ENCODE measurements around the gene LRFN2.

- TF ChIP-seq CTCF (IDR thresholded peaks at IDR 0.05; ENCODE audit: low read depth, low read length, poor library complexity, severe bottlenecking), result no peak
- TF ChIP-seq EZH2phosphoT487 (IDR thresholded peaks at IDR 0.05; ENCODE audit: borderline replicate concordance, low read length), result no peak
Observed at GRCh38 chr6:40520084-40520483, 67.1 kb downstream of the LRFN2 start.
